HepG2 (cell line): ENCODE data around the gene ARHGEF10L. TPM values are rescaled to one million over a fixed set of nuclear protein-coding genes. Genes with fewer than 3 reads are reported as not detected.

ENCODE experiments used
- CENPT ChIP-seq: sonication (generic); formaldehyde crosslinking; IDR thresholded peaks from 2 replicates; pipeline ENCODE4 v1.8.0; 2022; ENCODE audit warnings: low read depth, mild to moderate bottlenecking, moderate library complexity, missing genetic modification reagents
- ETV6 ChIP-seq: sonication (generic); formaldehyde crosslinking; conservative IDR thresholded peaks from 2 replicates; pipeline ENCODE4 v1.4.0; 2020; ENCODE audit warnings: missing genetic modification reagents
- GATAD2A ChIP-seq: IDR thresholded peaks from 2 replicates; pipeline ENCODE4 v1.6.1; 2016
- LRRFIP1 ChIP-seq: sonication (generic); formaldehyde crosslinking; conservative IDR thresholded peaks from 2 replicates; pipeline ENCODE4 v1.4.0; 2020; ENCODE audit warnings: missing genetic modification reagents
- NR2F6 ChIP-seq, 2 experiments: IDR thresholded peaks; 2 replicates each; pipeline ENCODE4 v1.6.1; 2016; ENCODE audit warnings: antibody characterized with exemption in 1 of 2, mild to moderate bottlenecking in 1 of 2
- RARA ChIP-seq: IDR thresholded peaks from 2 replicates; pipeline ENCODE4 v1.6.1; 2016; ENCODE audit warnings: missing genetic modification reagents, missing compliant biosample characterization
- TARDBP ChIP-seq: sonication (generic); formaldehyde crosslinking; IDR thresholded peaks from 2 replicates; pipeline ENCODE4 v1.8.0; 2022; ENCODE audit warnings: mild to moderate bottlenecking, missing genetic modification reagents
- TBP ChIP-seq: sonication (generic); formaldehyde crosslinking; IDR thresholded peaks from 2 replicates; pipeline ENCODE4 v1.5.0; 2020; ENCODE audit warnings: missing genetic modification reagents
- XRCC5 ChIP-seq: fragments of 200-400 bp; formaldehyde crosslinking; optimal IDR thresholded peaks from 2 replicates; pipeline ENCODE3; 2017; ENCODE audit warnings: mild to moderate bottlenecking, low read length
- ZBTB33 ChIP-seq: sonication (generic); formaldehyde crosslinking; IDR thresholded peaks from 2 replicates; pipeline ENCODE4 v1.4.0; 2020; ENCODE audit warnings: missing genetic modification reagents
- ZMYM2 ChIP-seq: sonication (generic); formaldehyde crosslinking; IDR thresholded peaks from 2 replicates; pipeline ENCODE4 v1.8.0; 2022; ENCODE audit warnings: mild to moderate bottlenecking, missing genetic modification reagents
- ZNF343 ChIP-seq: sonication (generic); formaldehyde crosslinking; IDR thresholded peaks from 2 replicates; pipeline ENCODE4 v1.4.0; 2020; ENCODE audit warnings: mild to moderate bottlenecking, missing genetic modification reagents
- ZNF543 ChIP-seq: sonication (generic); formaldehyde crosslinking; IDR thresholded peaks from 2 replicates; pipeline ENCODE4 v1.4.0; 2020; ENCODE audit warnings: mild to moderate bottlenecking, missing genetic modification reagents
- ZNF574 ChIP-seq: sonication (generic); formaldehyde crosslinking; IDR thresholded peaks from 2 replicates; pipeline ENCODE4 v1.4.0; 2020; ENCODE audit warnings: missing genetic modification reagents
- ZNF766 ChIP-seq: sonication (generic); formaldehyde crosslinking; IDR thresholded peaks from 2 replicates; pipeline ENCODE4 v1.5.0; 2020; ENCODE audit warnings: missing genetic modification reagents, borderline replicate concordance
- polyA plus RNA-seq, 8 experiments: library from polyadenylated mRNA; depleted of rRNA in 3 of 8; stranded (reverse) in 7 of 8; unstranded in 1 of 8; fragments of >200 nt; fragmentation: Illumina TruSeq in 4 of 8; extraction: Trizol in 4 of 8; gene quantifications; 2 replicates each; pipeline versions ENCODE4 v1.2.1 to v1.2.3, GENCODE V29; 2011 to 2016; ENCODE audit warnings: low read depth in 4 of 8, missing spikeins in 1 of 8, mixed read lengths in 1 of 8; ENCODE audit not compliant: insufficient read depth in 1 of 8
- total RNA-seq, 5 experiments: library from RNA; depleted of rRNA; stranded (reverse); fragments of >200 nt; fragmentation: Illumina TruSeq; extraction: Trizol; gene quantifications; 2 replicates each; pipeline ENCODE4 v1.2.3, GENCODE V29; 2016; ENCODE audit warnings: low read depth in 1 of 5
- TF ChIP-seq, protein P1 (sequence below): sonication (generic); formaldehyde crosslinking; IDR thresholded peaks from 2 replicates; pipeline ENCODE4 v1.4.0; 2020; ENCODE audit warnings: missing genetic modification reagents, borderline replicate concordance
- TF ChIP-seq, protein P2 (sequence below): sonication (generic); formaldehyde crosslinking; conservative IDR thresholded peaks from 2 replicates; pipeline ENCODE4 v1.4.0; 2020; ENCODE audit warnings: mild to moderate bottlenecking, missing genetic modification reagents, moderate library complexity

Gene ARHGEF10L
- total and polyA plus RNA-seq, 2 of the 13 experiments (the other 11 are each of a cell fraction or from before 2014, with no cell fraction given): 46.5 to 78.3 TPM

DNA sequence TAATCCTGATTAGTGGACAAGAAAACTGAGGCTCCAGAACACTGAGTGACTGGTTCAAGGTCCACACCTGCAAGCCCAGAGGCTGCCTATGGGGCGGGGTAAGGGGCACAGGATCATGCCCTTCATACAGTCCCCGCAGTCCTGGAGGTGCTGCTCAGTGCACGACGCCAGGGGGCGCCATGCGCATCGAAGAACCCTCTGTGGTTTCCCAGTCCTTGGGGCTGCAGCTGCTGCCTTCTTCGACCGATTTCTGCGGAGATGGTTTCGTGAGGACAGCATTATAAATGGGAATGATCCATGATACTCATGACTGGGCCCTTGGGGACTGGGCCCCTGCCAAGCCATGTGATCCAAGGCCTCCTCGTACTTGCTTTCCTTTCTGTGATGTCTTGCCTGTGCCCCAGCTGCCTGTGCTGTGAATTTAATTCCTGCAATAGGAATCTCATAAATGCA lies 37.1 kb upstream of the ARHGEF10L start (continued):
- TF ChIP-seq TARDBP (CRISPR knock-in tag) (0 out of 2 replicates have a peak, but pooled peaks have one; percentile 40), NR2F6 (IDR thresholded peaks at IDR 0.05) (peak; percentile 47; the same call in 1 of the 2 replicates), NR2F6 (CRISPR knock-in tag; IDR thresholded peaks at IDR 0.05) (peak; percentile 40; the same call in 1 of the 2 replicates), TBP (CRISPR knock-in tag) (no peak), ZNF343 (CRISPR knock-in tag) (no peak), ZMYM2 (CRISPR knock-in tag) (no peak), RARA (peak; percentile 7; the same call in 1 of the 2 replicates), ZNF766 (CRISPR knock-in tag) (no peak), GATAD2A (CRISPR knock-in tag) (peak; percentile 50; the same call in 1 of the 2 replicates), ZNF543 (CRISPR knock-in tag) (no peak), ZNF574 (CRISPR knock-in tag) (peak; percentile 34; the same call in 1 of the 2 replicates), XRCC5 (peak; percentile 75), LRRFIP1 (CRISPR knock-in tag) (no peak), CENPT (no peak), ETV6 (no peak), ZBTB33 (CRISPR knock-in tag) (no peak)
- TF ChIP-seq, protein P1, sequence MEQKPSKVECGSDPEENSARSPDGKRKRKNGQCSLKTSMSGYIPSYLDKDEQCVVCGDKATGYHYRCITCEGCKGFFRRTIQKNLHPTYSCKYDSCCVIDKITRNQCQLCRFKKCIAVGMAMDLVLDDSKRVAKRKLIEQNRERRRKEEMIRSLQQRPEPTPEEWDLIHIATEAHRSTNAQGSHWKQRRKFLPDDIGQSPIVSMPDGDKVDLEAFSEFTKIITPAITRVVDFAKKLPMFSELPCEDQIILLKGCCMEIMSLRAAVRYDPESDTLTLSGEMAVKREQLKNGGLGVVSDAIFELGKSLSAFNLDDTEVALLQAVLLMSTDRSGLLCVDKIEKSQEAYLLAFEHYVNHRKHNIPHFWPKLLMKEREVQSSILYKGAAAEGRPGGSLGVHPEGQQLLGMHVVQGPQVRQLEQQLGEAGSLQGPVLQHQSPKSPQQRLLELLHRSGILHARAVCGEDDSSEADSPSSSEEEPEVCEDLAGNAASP (CRISPR knock-in tag): 0 out of 2 replicates have a peak, but pooled peaks have one; percentile 50
- TF ChIP-seq, protein P2, sequence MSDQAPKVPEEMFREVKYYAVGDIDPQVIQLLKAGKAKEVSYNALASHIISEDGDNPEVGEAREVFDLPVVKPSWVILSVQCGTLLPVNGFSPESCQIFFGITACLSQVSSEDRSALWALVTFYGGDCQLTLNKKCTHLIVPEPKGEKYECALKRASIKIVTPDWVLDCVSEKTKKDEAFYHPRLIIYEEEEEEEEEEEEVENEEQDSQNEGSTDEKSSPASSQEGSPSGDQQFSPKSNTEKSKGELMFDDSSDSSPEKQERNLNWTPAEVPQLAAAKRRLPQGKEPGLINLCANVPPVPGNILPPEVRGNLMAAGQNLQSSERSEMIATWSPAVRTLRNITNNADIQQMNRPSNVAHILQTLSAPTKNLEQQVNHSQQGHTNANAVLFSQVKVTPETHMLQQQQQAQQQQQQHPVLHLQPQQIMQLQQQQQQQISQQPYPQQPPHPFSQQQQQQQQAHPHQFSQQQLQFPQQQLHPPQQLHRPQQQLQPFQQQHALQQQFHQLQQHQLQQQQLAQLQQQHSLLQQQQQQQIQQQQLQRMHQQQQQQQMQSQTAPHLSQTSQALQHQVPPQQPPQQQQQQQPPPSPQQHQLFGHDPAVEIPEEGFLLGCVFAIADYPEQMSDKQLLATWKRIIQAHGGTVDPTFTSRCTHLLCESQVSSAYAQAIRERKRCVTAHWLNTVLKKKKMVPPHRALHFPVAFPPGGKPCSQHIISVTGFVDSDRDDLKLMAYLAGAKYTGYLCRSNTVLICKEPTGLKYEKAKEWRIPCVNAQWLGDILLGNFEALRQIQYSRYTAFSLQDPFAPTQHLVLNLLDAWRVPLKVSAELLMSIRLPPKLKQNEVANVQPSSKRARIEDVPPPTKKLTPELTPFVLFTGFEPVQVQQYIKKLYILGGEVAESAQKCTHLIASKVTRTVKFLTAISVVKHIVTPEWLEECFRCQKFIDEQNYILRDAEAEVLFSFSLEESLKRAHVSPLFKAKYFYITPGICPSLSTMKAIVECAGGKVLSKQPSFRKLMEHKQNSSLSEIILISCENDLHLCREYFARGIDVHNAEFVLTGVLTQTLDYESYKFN (CRISPR knock-in tag): no peak
